Measurements from ENCODE around the gene CNOT1. TPM values are rescaled to one million over a fixed set of nuclear protein-coding genes. Genes with fewer than 3 reads are reported as not detected.
A peak's percentile ranks its signal among the peaks of the same experiment; 100 is the strongest.

CNOT1 gene
- total and polyA plus RNA-seq, 10 of the 15 experiments (the other 5 are each of a cell fraction or from before 2014, with no cell fraction given) = 101 to 246 (median 175) TPM

DNA sequence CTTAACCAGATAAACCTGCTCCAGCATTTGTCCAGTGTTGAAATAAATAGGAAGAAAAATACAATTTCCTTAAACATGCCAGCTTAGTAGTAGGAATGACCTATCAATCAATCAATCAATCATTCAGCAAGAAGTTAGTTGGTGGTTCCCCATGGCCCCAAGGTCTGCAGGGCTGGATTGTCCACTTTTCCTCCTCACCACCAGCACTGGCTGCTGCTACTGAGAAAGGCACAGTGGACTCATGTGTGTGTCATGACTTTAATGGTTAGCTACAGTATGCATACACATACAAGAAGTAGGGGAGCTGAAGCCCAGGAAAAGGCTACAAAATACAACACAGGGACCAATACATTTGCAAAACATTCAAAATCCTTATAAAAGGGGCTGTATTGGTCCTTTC, 109.9 kb downstream of the CNOT1 start:
- Histone ChIP-seq H3K36me3 (ENCODE audit: control insufficient read depth in 2 of 2, insufficient read depth in 2 of 2, low read length in 1 of 2) (peaks cover 13 to 34% of the 10 kb centered on the region in 2 experiments), H2AFZ (ENCODE audit: control insufficient read depth, low read depth, low read length) (no peak overlapping the region), H3K4me3 (0 out of 2 replicates have a peak overlapping the region, but pooled peaks have one; percentile 4), H4K20me1 (ENCODE audit: control insufficient read depth, insufficient read depth) (no peaks in the 10 kb centered on the region), H3K4me1 (ENCODE audit: control insufficient read depth, insufficient read depth, low read length) (peaks cover 42% of the 10 kb centered on the region), H3K9me3 (replicated peaks; ENCODE audit: control insufficient read depth, insufficient read depth, low read length) (no peaks in the 10 kb centered on the region), H3K79me2 (ENCODE audit: control insufficient read depth, insufficient read depth, low read length) (peaks cover 10% of the 10 kb centered on the region), H3K27ac (ENCODE audit: control insufficient read depth, insufficient read depth) (0 out of 2 replicates have a peak overlapping the region, but pooled peaks have one; percentile 25), H3K9ac (ENCODE audit: control insufficient read depth, insufficient read depth, low read length) (no peak overlapping the region), H3K4me2 (ENCODE audit: control insufficient read depth, insufficient read depth) (peak overlapping the region; percentile 41; the same call in 1 of the 2 replicates), H3K27me3 (replicated peaks in 1 of 2; ENCODE audit: control insufficient read depth in 2 of 2, insufficient read depth in 2 of 2, low read length in 1 of 2) (no peaks in the 10 kb centered on the region)
- ChIA-PET POLR2A (interaction anchor here (0.6 to 0.7 kb wide), 3 partner anchors 25 to 397 kb away, joined by 3 to 4 read pairs (median 3); no protein-coding TSS in a partner anchor), CTCF (interaction anchor here (0.8 to 3.8 kb wide), 7 partner anchors 10 to 213 kb away, joined by 3 to 18 read pairs (median 5); no protein-coding TSS in a partner anchor), SMC1A (ENCODE audit: uncharacterized antibody, unreplicated experiment) (interaction anchor here (0.6 to 2.2 kb wide), 5 partner anchors 8 to 236 kb away, joined by 3 to 7 read pairs (median 4); no protein-coding TSS in a partner anchor), RAD21 (ENCODE audit: unreplicated experiment) (no interaction called here)
- no peak for FAIRE-seq
- TF ChIP-seq, protein P1, sequence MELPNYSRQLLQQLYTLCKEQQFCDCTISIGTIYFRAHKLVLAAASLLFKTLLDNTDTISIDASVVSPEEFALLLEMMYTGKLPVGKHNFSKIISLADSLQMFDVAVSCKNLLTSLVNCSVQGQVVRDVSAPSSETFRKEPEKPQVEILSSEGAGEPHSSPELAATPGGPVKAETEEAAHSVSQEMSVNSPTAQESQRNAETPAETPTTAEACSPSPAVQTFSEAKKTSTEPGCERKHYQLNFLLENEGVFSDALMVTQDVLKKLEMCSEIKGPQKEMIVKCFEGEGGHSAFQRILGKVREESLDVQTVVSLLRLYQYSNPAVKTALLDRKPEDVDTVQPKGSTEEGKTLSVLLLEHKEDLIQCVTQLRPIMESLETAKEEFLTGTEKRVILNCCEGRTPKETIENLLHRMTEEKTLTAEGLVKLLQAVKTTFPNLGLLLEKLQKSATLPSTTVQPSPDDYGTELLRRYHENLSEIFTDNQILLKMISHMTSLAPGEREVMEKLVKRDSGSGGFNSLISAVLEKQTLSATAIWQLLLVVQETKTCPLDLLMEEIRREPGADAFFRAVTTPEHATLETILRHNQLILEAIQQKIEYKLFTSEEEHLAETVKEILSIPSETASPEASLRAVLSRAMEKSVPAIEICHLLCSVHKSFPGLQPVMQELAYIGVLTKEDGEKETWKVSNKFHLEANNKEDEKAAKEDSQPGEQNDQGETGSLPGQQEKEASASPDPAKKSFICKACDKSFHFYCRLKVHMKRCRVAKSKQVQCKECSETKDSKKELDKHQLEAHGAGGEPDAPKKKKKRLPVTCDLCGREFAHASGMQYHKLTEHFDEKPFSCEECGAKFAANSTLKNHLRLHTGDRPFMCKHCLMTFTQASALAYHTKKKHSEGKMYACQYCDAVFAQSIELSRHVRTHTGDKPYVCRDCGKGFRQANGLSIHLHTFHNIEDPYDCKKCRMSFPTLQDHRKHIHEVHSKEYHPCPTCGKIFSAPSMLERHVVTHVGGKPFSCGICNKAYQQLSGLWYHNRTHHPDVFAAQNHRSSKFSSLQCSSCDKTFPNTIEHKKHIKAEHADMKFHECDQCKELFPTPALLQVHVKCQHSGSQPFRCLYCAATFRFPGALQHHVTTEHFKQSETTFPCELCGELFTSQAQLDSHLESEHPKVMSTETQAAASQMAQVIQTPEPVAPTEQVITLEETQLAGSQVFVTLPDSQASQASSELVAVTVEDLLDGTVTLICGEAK (IDR thresholded peaks at IDR 0.05; ENCODE audit: borderline replicate concordance) = no peak
- no peak for TF ChIP-seq CBFB (IDR thresholded peaks at IDR 0.05; ENCODE audit: low read depth)
- BruUV-seq (replicated peaks) = no TSS peak
- intact Hi-C loops (cut with micrococcal nuclease; ENCODE audit: unreplicated experiment) = no loop called here
- DNase-seq (ENCODE audit: low read depth, low spot score) = no peak
- in situ Hi-C loops (cut with MboI) = loop anchor here (25.0 kb wide), 1 partner anchor 218 kb away; the partner anchor contains the start of gene GOT2
- no peak for ATAC-seq
